HK-2 (cell line): ENCODE data around the gene HS6ST2.

Experiments
- DNase-seq: peaks from one replicate; pipeline ENCODE4 v3.0.0-alpha.2; 2018; ENCODE audit not compliant: unreplicated experiment

The HS6ST2 gene

DNA sequence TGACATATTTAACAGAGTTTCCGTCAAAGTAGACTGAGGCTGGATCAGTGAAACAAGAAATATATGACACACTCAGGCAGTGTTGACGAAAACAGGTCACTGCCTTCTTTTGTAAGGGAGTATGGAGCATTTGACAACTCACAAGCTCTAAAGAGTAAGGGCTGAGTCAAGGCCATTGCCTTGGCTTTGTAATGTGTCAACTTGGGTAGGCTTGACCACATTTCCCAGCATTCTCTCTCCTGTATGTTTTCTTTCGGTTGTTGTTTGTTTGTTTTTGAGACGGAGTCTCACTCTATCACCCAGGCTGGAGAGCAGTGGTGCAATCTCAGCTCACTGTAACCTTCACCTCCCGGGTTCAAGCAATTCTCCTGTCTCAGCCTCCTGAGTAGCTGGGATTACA, 344.6 kb downstream of the HS6ST2 start:
- no peak for DNase-seq

GRCh38 chrX:132612821-132613564, 345.4 kb downstream of the HS6ST2 start:
- peak; percentile 27 for DNase-seq

DNA sequence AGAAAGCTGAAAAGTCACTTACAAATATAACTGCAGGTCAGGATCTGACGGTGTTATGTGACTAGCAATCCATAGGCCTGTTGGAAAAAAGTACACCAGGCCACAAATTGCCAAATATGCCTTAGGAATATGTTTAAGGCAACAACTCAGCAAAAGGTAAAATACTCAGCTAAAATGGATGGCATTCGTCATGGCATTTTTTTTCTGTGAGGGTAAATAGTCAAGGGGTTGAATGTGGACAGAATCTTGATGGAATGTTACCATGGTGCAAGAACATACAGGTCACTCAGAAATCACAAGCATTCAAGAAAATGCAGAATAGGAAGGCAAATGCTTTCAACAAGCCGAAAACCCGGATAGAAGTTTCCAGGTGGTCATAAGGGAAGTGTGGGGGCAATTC, 347.9 kb downstream of the HS6ST2 start:
- DNase-seq: no peak

DNA sequence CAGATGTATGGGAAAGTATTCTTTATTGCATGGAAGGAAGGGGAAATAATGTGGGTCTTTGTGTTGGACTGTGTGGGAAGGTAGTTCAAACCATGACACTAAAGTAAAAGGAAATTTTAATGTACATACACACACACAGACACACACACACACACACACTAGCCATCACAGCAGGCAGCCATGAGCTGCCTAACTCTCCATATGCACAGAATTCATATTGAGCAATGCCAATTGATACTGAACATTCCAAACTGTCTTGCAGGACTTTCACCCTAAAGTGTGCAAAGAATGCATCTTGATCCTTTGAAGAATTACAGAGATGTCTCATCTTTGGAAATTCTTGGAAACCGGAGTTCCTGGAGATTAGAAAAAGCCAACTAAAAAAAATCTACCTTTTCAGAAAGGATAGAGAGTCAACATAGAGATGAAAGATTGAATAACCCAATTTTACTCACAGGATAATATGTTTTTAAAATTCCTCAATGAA, 349.0 kb downstream of the HS6ST2 start:
- DNase-seq: no peak

DNA sequence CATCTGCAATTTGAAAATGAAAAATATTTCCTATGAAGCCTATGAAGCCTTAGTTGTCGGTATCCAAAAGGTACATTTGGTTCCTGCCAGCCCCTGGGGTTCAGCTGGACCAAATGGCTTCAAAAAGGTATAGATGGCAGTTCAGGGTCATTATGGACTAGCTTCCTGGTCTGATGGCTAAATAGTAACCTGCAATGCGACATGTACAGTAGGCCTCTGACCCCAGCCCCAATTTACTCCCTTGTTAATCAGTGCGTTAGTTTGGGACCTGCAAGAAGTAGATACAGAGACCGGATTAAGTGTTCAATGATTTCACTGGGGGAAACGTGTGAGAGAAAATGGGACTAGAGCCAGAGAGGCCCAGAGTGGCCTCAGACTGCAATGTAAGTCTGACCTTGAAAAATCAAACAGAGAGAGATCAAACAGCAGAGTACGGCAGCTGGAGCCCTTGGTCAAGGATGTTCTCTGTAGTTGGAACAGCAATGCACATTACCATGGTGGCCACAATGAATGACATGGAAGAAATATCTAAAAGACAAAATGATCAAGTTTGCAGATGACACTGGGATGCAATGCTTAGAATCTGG, 354.6 kb downstream of the HS6ST2 start:
- DNase-seq: no peak

DNA sequence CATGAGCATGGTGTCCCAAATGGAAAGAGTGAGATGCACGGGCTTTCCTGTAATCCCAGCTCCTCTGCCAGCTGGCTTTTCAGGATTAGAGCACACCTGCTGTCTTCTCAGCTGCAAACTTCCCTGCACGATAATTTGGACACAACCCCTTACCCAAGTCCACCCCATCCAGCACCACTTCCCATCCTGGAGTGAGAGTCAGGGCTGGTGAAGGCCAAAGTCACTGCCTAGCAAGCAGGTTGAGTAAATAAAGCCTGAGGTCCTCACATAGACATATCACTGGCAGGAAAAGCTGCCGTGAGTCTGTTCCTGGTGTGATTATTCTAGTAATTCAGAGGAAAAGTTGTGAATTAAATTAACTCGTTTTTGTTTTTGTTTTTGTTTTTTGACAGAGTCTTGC, 355.7 kb downstream of the HS6ST2 start:
- no peak for DNase-seq

- DNase-seq: no peak
Observed at GRCh38 chrX:132594999-132595398, 363.4 kb downstream of the HS6ST2 start.

- DNase-seq: no peak
Observed at GRCh38 chrX:132594129-132594528, 364.3 kb downstream of the HS6ST2 start.

DNA sequence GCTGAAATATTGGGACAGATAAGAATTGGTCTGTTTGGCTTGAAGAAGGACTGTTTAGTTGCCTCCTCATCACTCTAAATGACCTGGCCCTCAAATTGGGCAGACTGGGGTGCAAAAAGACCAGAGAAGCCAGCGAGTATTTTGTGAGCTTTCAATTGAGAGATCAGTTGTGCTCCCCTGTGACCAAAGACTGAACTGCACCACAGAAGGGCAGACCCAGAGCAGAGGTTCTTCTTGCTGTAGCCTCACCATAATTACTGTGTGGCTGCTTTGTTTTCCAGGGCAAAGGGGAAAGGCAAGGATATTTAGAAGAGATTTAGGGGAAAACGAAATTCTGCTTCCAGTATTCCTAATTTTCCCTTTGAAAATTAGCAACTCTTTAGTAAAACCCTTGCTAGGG, 365.5 kb downstream of the HS6ST2 start:
- DNase-seq: no peak

GRCh38 chrX:132591719-132592275, 366.6 kb downstream of the HS6ST2 start:
- DNase-seq: no peak

GRCh38 chrX:132590350-132591026, 367.9 kb downstream of the HS6ST2 start:
- no peak for DNase-seq

GRCh38 chrX:132584936-132585335, 373.5 kb downstream of the HS6ST2 start:
- DNase-seq: no peak

GRCh38 chrX:132576939-132577338, 381.5 kb downstream of the HS6ST2 start:
- DNase-seq: no peak
